K562 (cell line): ENCODE measurements around the gene PTPN12. TPM values are rescaled to one million over a fixed set of nuclear protein-coding genes. Genes with fewer than 3 reads are reported as not detected.

ENCODE experiments used
- ATAC-seq: fragments of 200-7000 bp; cut with Tn5 transposase; 3 replicates; pipeline ENCODE4 v1.9.1; 2020; ENCODE audit warnings: moderate library complexity
- BruUV-seq: library from RNA; stranded (reverse); fragments of 400-500 nt; replicated peaks from 2 replicates; lab custom pipeline; 2021; lab: Mats Ljungman, UMichigan
- CTCF ChIA-PET: fragments of 300-600 bp; formaldehyde crosslinking; extraction: SDS; loops from one replicate; lab custom pipeline; 2021; ENCODE audit warnings: low intra/inter-chr PET ratio; lab: Yijun Ruan, JAX
- POLR2A ChIA-PET: fragments of 300-600, 350-650 bp; sonication (Branson Sonifier 250); formaldehyde crosslinking; extraction: SDS; loops from one replicate; lab custom pipeline; 2021; ENCODE audit warnings: antibody characterized with exemption, inconsistent platforms; lab: Yijun Ruan, JAX
- DNase-seq, 4 experiments: peaks; one replicate each; pipeline versions ENCODE4 v3.0.0 to v3.0.0-alpha.2; 2011 to 2018; ENCODE audit warnings: low spot score in 3 of 4, mixed read lengths in 3 of 4; ENCODE audit errors: extremely low read depth in 1 of 4
- FAIRE-seq: peaks from 2 replicates; lab custom pipeline; 2011; peaks lifted over from hg19 to GRCh38; lab: Jason Lieb, UNC
- H2AFZ ChIP-seq: 2 replicates; pipeline ENCODE4 v1.6.0; 2011; ENCODE audit warnings: low read depth, low read length, control low read depth, inconsistent platforms
- H3K27ac ChIP-seq: fragments of 200-600 bp; 3 replicates; pipeline ENCODE4 v1.8.0; 2011; ENCODE audit warnings: low read depth, mild to moderate bottlenecking, control low read depth, inconsistent platforms, low read length, moderate library complexity, mixed read lengths; ENCODE audit errors: extremely low read depth
- H3K27me3 ChIP-seq, 2 experiments: fragments of 300-600 bp in 1 of 2; 2 replicates in 1 of 2; 3 replicates in 1 of 2; pipeline versions ENCODE4 v1.6.0 to v1.8.0; 2011; ENCODE audit warnings: inconsistent platforms in 2 of 2, low read length in 2 of 2, mild to moderate bottlenecking in 1 of 2, mixed read lengths in 1 of 2, moderate library complexity in 1 of 2; ENCODE audit not compliant: control insufficient read depth in 2 of 2, insufficient read depth in 2 of 2
- H3K36me3 ChIP-seq: fragments of 300-600 bp; 3 replicates; pipeline ENCODE4 v1.8.0; 2011; ENCODE audit warnings: mild to moderate bottlenecking, low read length, inconsistent platforms; ENCODE audit not compliant: control insufficient read depth, insufficient read depth
- H3K4me1 ChIP-seq, 2 experiments: fragments of 200-600 bp in 1 of 2; replicated peaks in 1 of 2; 2 replicates in 1 of 2; 3 replicates in 1 of 2; pipeline versions ENCODE4 v1.5.1 to v1.8.0; 2011; ENCODE audit warnings: inconsistent platforms in 2 of 2, low read length in 2 of 2, mild to moderate bottlenecking in 1 of 2, mixed read lengths in 1 of 2, moderate library complexity in 1 of 2; ENCODE audit not compliant: control insufficient read depth in 2 of 2, insufficient read depth in 2 of 2
- H3K4me2 ChIP-seq: 2 replicates; pipeline ENCODE4 v1.6.1; 2011; ENCODE audit warnings: low read length, control low read depth, inconsistent platforms, mixed read lengths; ENCODE audit not compliant: insufficient read depth
- H3K4me3 ChIP-seq: fragments of 200-600 bp; sonication (generic), shearing (Covaris generic); 2 replicates; pipeline ENCODE4 v1.5.1; 2016; ENCODE audit warnings: control low read depth, inconsistent platforms
- H3K79me2 ChIP-seq: fragments of 200-600 bp; 3 replicates; pipeline ENCODE4 v1.8.0; 2011; ENCODE audit warnings: low read length, inconsistent platforms; ENCODE audit not compliant: control insufficient read depth, insufficient read depth
- H3K9ac ChIP-seq, 2 experiments: 2 replicates each; pipeline versions ENCODE4 v1.6.0 to v1.6.1; 2011; ENCODE audit warnings: low read depth in 2 of 2, low read length in 2 of 2, control low read depth in 1 of 2, inconsistent platforms in 1 of 2, mild to moderate bottlenecking in 1 of 2, mixed read lengths in 1 of 2; ENCODE audit not compliant: insufficient read depth in 1 of 2
- H3K9me1 ChIP-seq: one replicate; pipeline ENCODE4 v1.6.0; 2011; ENCODE audit warnings: inconsistent platforms, mild to moderate bottlenecking, low read length, moderate library complexity; ENCODE audit not compliant: control insufficient read depth, insufficient read depth
- H3K9me3 ChIP-seq: replicated peaks from 2 replicates; pipeline ENCODE4 v1.5.1; 2011; ENCODE audit warnings: low read depth, low read length, inconsistent platforms; ENCODE audit not compliant: control insufficient read depth, insufficient read depth
- H4K20me1 ChIP-seq: replicated peaks from 2 replicates; pipeline ENCODE4 v1.6.1; 2011; ENCODE audit warnings: low read length, inconsistent platforms, mixed read lengths; ENCODE audit not compliant: control insufficient read depth, insufficient read depth
- CSDE1 ChIP-seq, 2 experiments: fragments of 450-650 bp; IDR thresholded peaks; 2 replicates each; pipeline ENCODE4 v1.6.1; 2016; ENCODE audit warnings: mild to moderate bottlenecking in 1 of 2
- ETV1 ChIP-seq: fragments of 450-650 bp; conservative IDR thresholded peaks from 2 replicates; pipeline ENCODE4 v1.6.1; 2016; ENCODE audit warnings: missing genetic modification characterization, control low read depth, low read depth, missing compliant biosample characterization
- GATAD2B ChIP-seq: fragments of 450-650 bp; IDR thresholded peaks from 2 replicates; pipeline ENCODE4 v1.6.1; 2017; ENCODE audit warnings: mild to moderate bottlenecking, borderline replicate concordance
- MYC ChIP-seq, 2 experiments: fragments of 250-450 bp in 1 of 2; sonication (Bioruptor Pico) in 1 of 2; IDR thresholded peaks; 2 replicates each; pipeline versions ENCODE4 v1.5.1 to v1.6.1; 2012 to 2021; ENCODE audit warnings: low read depth in 2 of 2, borderline replicate concordance in 1 of 2, improper control_type of control experiment in 1 of 2, low read length in 1 of 2, mild to moderate bottlenecking in 1 of 2, moderate library complexity in 1 of 2
- PTTG1 ChIP-seq: fragments of 450-650 bp; IDR thresholded peaks from 2 replicates; pipeline ENCODE4 v1.6.1; 2016; ENCODE audit warnings: low read depth, mild to moderate bottlenecking, missing genetic modification characterization, missing compliant biosample characterization
- RCOR1 ChIP-seq, 2 experiments: IDR thresholded peaks; 2 replicates each; pipeline ENCODE4 v1.6.1; 2012; ENCODE audit warnings: low read depth in 2 of 2, low read length in 2 of 2, borderline replicate concordance in 1 of 2, improper control_type of control experiment in 1 of 2
- SMARCB1 ChIP-seq: IDR thresholded peaks from 2 replicates; pipeline ENCODE4 v1.6.1; 2011; ENCODE audit warnings: improper control_type of control experiment, low read depth; ENCODE audit not compliant: insufficient read length
- SPI1 ChIP-seq: IDR thresholded peaks from 2 replicates; pipeline ENCODE4 v1.6.1; 2011; ENCODE audit warnings: low read depth, low read length, control low read depth, borderline replicate concordance
- TAF9B ChIP-seq: fragments of 450-650 bp; IDR thresholded peaks from 2 replicates; pipeline ENCODE4 v1.6.1; 2018; ENCODE audit warnings: mild to moderate bottlenecking; ENCODE audit not compliant: partially characterized antibody
- ZNF165 ChIP-seq: fragments of 250-450 bp; sonication (Bioruptor Pico); IDR thresholded peaks from 2 replicates; pipeline ENCODE4 v1.4.0; 2020; ENCODE audit warnings: borderline replicate concordance
- ZNF175 ChIP-seq: fragments of 200-800 bp; sonication (Bioruptor generic); IDR thresholded peaks from 2 replicates; pipeline ENCODE4 v1.6.1; 2016; ENCODE audit warnings: low read depth, mild to moderate bottlenecking, missing genetic modification characterization, missing compliant biosample characterization
- WGBS: fragments of 100-300 bp; shearing (Covaris generic); methylation state at CpG from one replicate; pipeline ENCODE4 v1.1.6; 2016; ENCODE audit warnings: low coverage, mixed read lengths; ENCODE audit not compliant: insufficient coverage; ENCODE audit errors: missing lambda C conversion rate; 5-methylcytosine and 5-hydroxymethylcytosine counted together
- in situ Hi-C: fragments of 300-500 bp; cut with MboI; formaldehyde crosslinking; loops from 4 replicates; pipeline ENCODE4 v1.15.0; 2018; ENCODE audit warnings: inconsistent platforms, mixed read lengths
- intact Hi-C: fragments of 100-400 bp; cut with micrococcal nuclease; formaldehyde crosslinking; loops from 2 replicates; pipeline ENCODE4 v1.14.2; 2022
- polyA plus RNA-seq, 8 experiments: library from polyadenylated mRNA; depleted of rRNA in 4 of 8; stranded (reverse) in 5 of 8; unstranded in 3 of 8; fragments of >200 nt; fragmentation: Nextera tagmentation in 2 of 8; fragmentation: Illumina TruSeq in 1 of 8; extraction: Ambion mirVana in 2 of 8; extraction: Trizol in 1 of 8; gene quantifications; 2 replicates each; pipeline versions ENCODE4 v1.2.1 to v1.2.3, GENCODE V29; 2011 to 2014; ENCODE audit warnings: inconsistent platforms in 1 of 8, missing spikeins in 1 of 8
- total RNA-seq, 7 experiments: library from RNA; depleted of rRNA in 6 of 7; stranded (reverse); fragments of >200 nt in 6 of 7; fragmentation: Illumina TruSeq in 2 of 7; extraction: Trizol in 2 of 7; gene quantifications; 2 replicates each; pipeline versions ENCODE4 v1.2.1 to v1.2.3, GENCODE V29; 2011 to 2021; ENCODE audit warnings: low replicate concordance in 1 of 7
- TF ChIP-seq, protein P1 (sequence below): fragments of 250-450 bp; sonication (Bioruptor Pico); IDR thresholded peaks from 2 replicates; pipeline ENCODE4 v1.9.0; 2021; ENCODE audit warnings: mild to moderate bottlenecking, inconsistent platforms
- TF ChIP-seq, protein P2 (sequence below): IDR thresholded peaks from 2 replicates; pipeline ENCODE4 v1.6.1; 2011; ENCODE audit not compliant: insufficient read length; ENCODE audit errors: extremely low read depth
- TF ChIP-seq, protein P3 (sequence below): sonication (generic); IDR thresholded peaks from 2 replicates; pipeline ENCODE4 v1.6.1; 2016
- TF ChIP-seq, protein P4 (sequence below), 2 experiments: fragments of 450-650 bp; conservative IDR thresholded peaks; 2 replicates each; pipeline ENCODE4 v1.6.1; 2017; ENCODE audit warnings: mild to moderate bottlenecking in 2 of 2, moderate library complexity in 2 of 2

Gene PTPN12
- total and polyA plus RNA-seq, 9 of the 15 experiments (the other 6 are each of a cell fraction or from before 2014, with no cell fraction given) = 15.3 to 79.8 (median 26.6) TPM

DNA sequence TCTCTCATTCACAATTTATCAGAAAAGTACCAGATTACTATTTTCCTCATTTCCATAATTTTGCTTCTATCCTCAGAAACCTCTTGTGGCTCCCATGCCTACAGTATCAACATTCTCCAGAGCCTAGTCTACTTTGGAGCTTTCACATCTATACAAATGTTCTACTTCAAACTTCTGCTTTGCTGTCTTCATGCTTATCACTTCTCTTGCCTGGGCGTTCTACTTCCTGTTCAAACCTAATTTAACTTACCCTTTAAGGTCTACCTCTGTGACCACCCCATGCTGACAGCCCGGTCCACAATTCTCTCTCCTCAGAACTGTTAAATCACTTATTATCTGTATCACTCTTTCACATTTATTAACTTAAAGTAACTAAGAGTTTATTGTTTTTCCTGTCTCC is 6.1 kb upstream of the PTPN12 start:
- Histone ChIP-seq H3K9me1 (no peaks in the 10 kb centered on the region), H3K4me1 (peaks cover 15 to 21% of the 10 kb centered on the region in 2 experiments; a peak in 4 of 5 replicates), H3K27ac (peak overlapping the region; percentile 68; the same call in 2 of the 3 replicates), H3K27me3 (no peaks in the 10 kb centered on the region), H3K36me3 (no peaks in the 10 kb centered on the region), H2AFZ (peak overlapping the region; percentile 70), H3K79me2 (peaks cover 4% of the 10 kb centered on the region), H3K9me3 (no peaks in the 10 kb centered on the region), H3K9ac (peak overlapping the region in 1 of 2 experiments; percentile 4; a peak in 1 of 4 replicates), H4K20me1 (no peaks in the 10 kb centered on the region), H3K4me3 (no peak overlapping the region), H3K4me2 (peak overlapping the region; percentile 4; the same call in 1 of the 2 replicates)
- ATAC-seq (peak; percentile 81), FAIRE-seq (peak; percentile 59), DNase-seq (peak in 2 of 4 experiments; percentile 30 to 65)
- ChIA-PET CTCF (no interaction called here), POLR2A (interaction anchor here (1.8 kb wide), 1 partner anchor 15 kb away, joined by 8 read pairs; no protein-coding TSS in a partner anchor)
- no TSS peak for BruUV-seq
- 0% methylated on average over 2 of the region's 2 CpGs for WGBS
- in situ Hi-C loops (no loop called here), intact Hi-C loops (no loop called here)
- TF ChIP-seq ZNF165 (no peak), CSDE1 (IDR thresholded peaks at IDR 0.05) (no peak), SMARCB1 (no peak), GATAD2B (0 out of 2 replicates have a peak, but pooled peaks have one; percentile 57), ETV1 (tag) (0 out of 2 replicates have a peak, but pooled peaks have one; percentile 9), SPI1 (0 out of 2 replicates have a peak, but pooled peaks have one; percentile 8), TAF9B (peak; percentile 30), PTTG1 (no peak), MYC (IDR thresholded peaks at IDR 0.05; ENCODE audit: low read depth, low read length) (0 out of 2 replicates have a peak, but pooled peaks have one; percentile 17), MYC (CRISPR knock-in tag; IDR thresholded peaks at IDR 0.05; ENCODE audit: borderline replicate concordance, low read depth) (no peak), RCOR1 (IDR thresholded peaks at IDR 0.05; ENCODE audit: borderline replicate concordance in 1 of 2, low read depth in 2 of 2, low read length in 2 of 2) (0 out of 4 replicates have a peak, but pooled peaks of 1 of the 2 experiments have one; percentile 10), ZNF175 (no peak)
- TF ChIP-seq, protein P1, sequence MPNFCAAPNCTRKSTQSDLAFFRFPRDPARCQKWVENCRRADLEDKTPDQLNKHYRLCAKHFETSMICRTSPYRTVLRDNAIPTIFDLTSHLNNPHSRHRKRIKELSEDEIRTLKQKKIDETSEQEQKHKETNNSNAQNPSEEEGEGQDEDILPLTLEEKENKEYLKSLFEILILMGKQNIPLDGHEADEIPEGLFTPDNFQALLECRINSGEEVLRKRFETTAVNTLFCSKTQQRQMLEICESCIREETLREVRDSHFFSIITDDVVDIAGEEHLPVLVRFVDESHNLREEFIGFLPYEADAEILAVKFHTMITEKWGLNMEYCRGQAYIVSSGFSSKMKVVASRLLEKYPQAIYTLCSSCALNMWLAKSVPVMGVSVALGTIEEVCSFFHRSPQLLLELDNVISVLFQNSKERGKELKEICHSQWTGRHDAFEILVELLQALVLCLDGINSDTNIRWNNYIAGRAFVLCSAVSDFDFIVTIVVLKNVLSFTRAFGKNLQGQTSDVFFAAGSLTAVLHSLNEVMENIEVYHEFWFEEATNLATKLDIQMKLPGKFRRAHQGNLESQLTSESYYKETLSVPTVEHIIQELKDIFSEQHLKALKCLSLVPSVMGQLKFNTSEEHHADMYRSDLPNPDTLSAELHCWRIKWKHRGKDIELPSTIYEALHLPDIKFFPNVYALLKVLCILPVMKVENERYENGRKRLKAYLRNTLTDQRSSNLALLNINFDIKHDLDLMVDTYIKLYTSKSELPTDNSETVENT (CRISPR knock-in tag) = no peak
- TF ChIP-seq, protein P2, sequence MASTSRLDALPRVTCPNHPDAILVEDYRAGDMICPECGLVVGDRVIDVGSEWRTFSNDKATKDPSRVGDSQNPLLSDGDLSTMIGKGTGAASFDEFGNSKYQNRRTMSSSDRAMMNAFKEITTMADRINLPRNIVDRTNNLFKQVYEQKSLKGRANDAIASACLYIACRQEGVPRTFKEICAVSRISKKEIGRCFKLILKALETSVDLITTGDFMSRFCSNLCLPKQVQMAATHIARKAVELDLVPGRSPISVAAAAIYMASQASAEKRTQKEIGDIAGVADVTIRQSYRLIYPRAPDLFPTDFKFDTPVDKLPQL = no peak
- TF ChIP-seq, protein P3, sequence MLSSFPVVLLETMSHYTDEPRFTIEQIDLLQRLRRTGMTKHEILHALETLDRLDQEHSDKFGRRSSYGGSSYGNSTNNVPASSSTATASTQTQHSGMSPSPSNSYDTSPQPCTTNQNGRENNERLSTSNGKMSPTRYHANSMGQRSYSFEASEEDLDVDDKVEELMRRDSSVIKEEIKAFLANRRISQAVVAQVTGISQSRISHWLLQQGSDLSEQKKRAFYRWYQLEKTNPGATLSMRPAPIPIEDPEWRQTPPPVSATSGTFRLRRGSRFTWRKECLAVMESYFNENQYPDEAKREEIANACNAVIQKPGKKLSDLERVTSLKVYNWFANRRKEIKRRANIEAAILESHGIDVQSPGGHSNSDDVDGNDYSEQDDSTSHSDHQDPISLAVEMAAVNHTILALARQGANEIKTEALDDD = 0 out of 2 replicates have a peak, but pooled peaks have one; percentile 9
- TF ChIP-seq, protein P4, sequence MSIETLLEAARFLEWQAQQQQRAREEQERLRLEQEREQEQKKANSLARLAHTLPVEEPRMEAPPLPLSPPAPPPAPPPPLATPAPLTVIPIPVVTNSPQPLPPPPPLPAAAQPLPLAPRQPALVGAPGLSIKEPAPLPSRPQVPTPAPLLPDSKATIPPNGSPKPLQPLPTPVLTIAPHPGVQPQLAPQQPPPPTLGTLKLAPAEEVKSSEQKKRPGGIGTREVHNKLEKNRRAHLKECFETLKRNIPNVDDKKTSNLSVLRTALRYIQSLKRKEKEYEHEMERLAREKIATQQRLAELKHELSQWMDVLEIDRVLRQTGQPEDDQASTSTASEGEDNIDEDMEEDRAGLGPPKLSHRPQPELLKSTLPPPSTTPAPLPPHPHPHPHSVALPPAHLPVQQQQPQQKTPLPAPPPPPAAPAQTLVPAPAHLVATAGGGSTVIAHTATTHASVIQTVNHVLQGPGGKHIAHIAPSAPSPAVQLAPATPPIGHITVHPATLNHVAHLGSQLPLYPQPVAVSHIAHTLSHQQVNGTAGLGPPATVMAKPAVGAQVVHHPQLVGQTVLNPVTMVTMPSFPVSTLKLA (conservative IDR thresholded peaks at IDR 0.05) = 0 out of 4 replicates have a peak, but pooled peaks of 1 of the 2 experiments have one; percentile 27
